CD4-positive, alpha-beta T cell (primary cell): ENCODE results near the gene SPRYD4. TPM values are rescaled to one million over a fixed set of nuclear protein-coding genes. Genes with fewer than 3 reads are reported as not detected.
"Not testable (repeated sequence)": the region's sequence is repeated elsewhere in the genome, so short reads cannot be mapped to it uniquely, and the experiment has no call there.

Experiments used
- ATAC-seq: fragments of 200-7000 bp; cut with Tn5 transposase; one replicate; pipeline ENCODE4 v1.10.0; 2022; ENCODE audit warnings: mild to moderate bottlenecking; ENCODE audit not compliant: poor library complexity
- CTCF ChIA-PET: fragments of 350-600 bp; sonication (Branson Sonifier 250); formaldehyde crosslinking; loops from one replicate; lab custom pipeline; 2021; ENCODE audit warnings: antibody characterized with exemption, inconsistent platforms; lab: Charles Lee
- POLR2A ChIA-PET: fragments of 350-600 bp; sonication (Branson Sonifier 250); formaldehyde crosslinking; loops from one replicate; lab custom pipeline; 2021; ENCODE audit warnings: antibody characterized with exemption, inconsistent platforms; lab: Charles Lee
- DNase-seq, 14 experiments: peaks; one replicate each; pipeline ENCODE4 v3.0.0-alpha.2; 2013 to 2020; ENCODE audit warnings: mixed read lengths in 2 of 14
- H3K27ac ChIP-seq, 2 donors: one replicate each; pipeline versions ENCODE4 v1.5.1 to v1.7.0; 2013; ENCODE audit warnings: low read length in 2 of 2, low read depth in 1 of 2, mild to moderate bottlenecking in 1 of 2
- H3K27me3 ChIP-seq, 2 experiments: 1 replicate in 1 of 2; 2 replicates in 1 of 2; pipeline versions ENCODE4 v1.6.1 to v1.7.0; 2013; ENCODE audit warnings: low read length in 2 of 2, control low read depth in 1 of 2, mild to moderate bottlenecking in 1 of 2, moderate library complexity in 1 of 2; ENCODE audit not compliant: insufficient read depth in 2 of 2, control insufficient read depth in 1 of 2
- H3K36me3 ChIP-seq: one replicate; pipeline ENCODE4 v1.6.1; 2013; ENCODE audit warnings: low read length, control low read depth; ENCODE audit not compliant: insufficient read depth
- H3K4me1 ChIP-seq: one replicate; pipeline ENCODE4 v1.6.1; 2013; ENCODE audit warnings: low read length, control low read depth; ENCODE audit not compliant: insufficient read depth
- H3K4me3 ChIP-seq: one replicate; pipeline ENCODE4 v1.5.1; 2013; ENCODE audit warnings: mild to moderate bottlenecking, low read length, moderate library complexity
- H3K9me3 ChIP-seq, 2 experiments: 1 replicate in 1 of 2; 2 replicates in 1 of 2; pipeline versions ENCODE4 v1.6.1 to v1.7.0; 2013; ENCODE audit warnings: low read length in 2 of 2, mild to moderate bottlenecking in 2 of 2, control low read depth in 1 of 2, moderate library complexity in 1 of 2; ENCODE audit not compliant: control insufficient read depth in 1 of 2, insufficient read depth in 1 of 2
- H3K27ac Mint-ChIP-seq: one replicate; pipeline ENCODE4 v1.8.0; 2020; ENCODE audit warnings: mixed read lengths
- H3K27me3 Mint-ChIP-seq: one replicate; pipeline ENCODE4 v1.8.0; 2021; ENCODE audit warnings: mixed read lengths
- H3K36me3 Mint-ChIP-seq: one replicate; pipeline ENCODE4 v1.8.0; 2021; ENCODE audit warnings: low read depth, mixed read lengths
- H3K4me1 Mint-ChIP-seq: one replicate; pipeline ENCODE4 v1.8.0; 2021; ENCODE audit warnings: low read depth, mixed read lengths
- H3K4me3 Mint-ChIP-seq: one replicate; pipeline ENCODE4 v1.8.0; 2020; ENCODE audit warnings: mild to moderate bottlenecking, mixed read lengths
- H3K9me3 Mint-ChIP-seq: one replicate; pipeline ENCODE4 v1.8.0; 2020; ENCODE audit warnings: mixed read lengths
- CTCF ChIP-seq: fragments of 200-600 bp; IDR thresholded peaks from one replicate; pipeline ENCODE4 v1.8.0; 2022; ENCODE audit warnings: antibody characterized with exemption, mild to moderate bottlenecking
- intact Hi-C, 2 experiments: fragments of 100-400 bp; cut with DNase I in 1 of 2; cut with micrococcal nuclease in 1 of 2; formaldehyde crosslinking; loops; one replicate each; pipeline versions ENCODE4 v1.15.1 to v1.9.0; 2023 to 2025; cut with DNase I, micrococcal nuclease
- total RNA-seq, 174 experiments: library from RNA in 2 of 174; stranded (reverse) in 2 of 174; gene quantifications; one replicate each; pipeline ENCODE4 v1.2.3 and lab custom pipeline; 2021 to 2026

Gene SPRYD4
- total RNA-seq, 2 experiments from 2014 or later = 7.4 to 7.9 TPM

DNA sequence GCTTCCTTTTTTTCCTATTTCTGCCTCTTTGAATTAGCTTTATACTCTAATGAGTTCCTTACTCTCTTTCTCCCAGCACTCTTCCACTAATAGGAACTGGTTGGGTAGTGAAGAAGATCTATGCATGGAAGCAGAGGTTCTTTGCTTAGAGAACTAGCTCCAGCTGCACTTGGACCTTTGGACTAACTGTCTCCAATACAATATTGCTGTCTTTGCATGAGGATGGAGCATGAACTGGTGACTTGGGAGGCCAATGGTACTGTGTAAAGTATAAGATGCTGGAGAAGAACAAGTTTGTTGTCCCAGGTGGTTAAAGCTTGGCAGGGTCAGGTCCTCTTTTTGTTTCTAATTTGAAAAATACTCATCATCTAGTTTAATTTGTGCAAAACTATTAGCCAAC lies 22.0 kb downstream of the SPRYD4 start:
- Mint-ChIP-seq H3K4me3 (no peak overlapping the region), H3K4me1 (peaks cover 19% of the 10 kb centered on the region), H3K27ac (no peak overlapping the region), H3K27me3 (peaks cover 27% of the 10 kb centered on the region), H3K9me3 (no peaks in the 10 kb centered on the region), H3K36me3 (no peaks in the 10 kb centered on the region)
- Histone ChIP-seq H3K36me3 (no peaks in the 10 kb centered on the region), H3K27me3 (peaks cover 0 to 6% of the 10 kb centered on the region in 2 experiments), H3K4me3 (no peak overlapping the region), H3K9me3 (peaks cover 0 to 20% of the 10 kb centered on the region in 2 experiments), H3K27ac (no peak overlapping the region), H3K4me1 (peaks cover 21% of the 10 kb centered on the region)
- TF ChIP-seq CTCF = no peak
- no peak for DNase-seq
- ATAC-seq = no peak
- CTCF ChIA-PET = interaction anchor here (0.6 kb wide), 1 partner anchor 267 kb away, joined by 3 read pairs; no protein-coding TSS in a partner anchor
- intact Hi-C loops = no loop called here
- POLR2A ChIA-PET = no interaction called here

DNA sequence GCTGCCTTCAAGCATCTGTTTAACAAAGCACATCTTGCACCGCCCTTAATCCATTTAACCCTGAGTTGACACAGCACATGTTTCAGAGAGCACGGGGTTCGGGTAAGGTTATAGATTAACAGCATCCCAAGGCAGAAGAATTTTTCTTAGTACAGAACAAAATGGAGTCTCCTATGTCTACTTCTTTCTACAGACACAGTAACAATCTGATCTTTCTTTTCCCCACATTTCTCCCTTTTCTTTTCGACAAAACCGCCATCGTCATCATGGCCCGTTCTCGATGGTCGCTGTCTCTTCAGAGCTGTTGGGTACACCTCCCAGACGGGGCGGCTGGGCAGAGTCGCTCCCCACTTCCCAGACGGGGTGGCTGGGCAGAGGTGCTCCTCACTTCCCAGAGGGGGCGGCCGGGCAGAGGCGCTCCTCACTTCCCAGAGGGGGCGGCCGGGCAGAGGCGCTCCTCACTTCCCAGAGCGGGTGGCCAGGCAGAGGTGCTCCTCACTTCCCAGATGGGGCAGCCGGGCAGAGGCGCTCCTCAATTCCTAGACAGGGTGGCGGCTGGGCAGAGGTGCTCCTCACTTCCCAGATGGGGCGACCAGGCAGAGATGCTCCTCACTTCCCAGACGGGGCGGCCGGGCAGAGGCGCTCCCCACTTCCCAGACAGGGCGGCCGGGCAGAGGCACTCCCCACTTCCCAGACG lies 25.2 kb downstream of the SPRYD4 start:
- H3K27ac Mint-ChIP-seq, H3K27ac ChIP-seq, H3K27me3 ChIP-seq, H3K4me1 ChIP-seq, H3K4me1 Mint-ChIP-seq, H3K36me3 ChIP-seq, DNase-seq, CTCF ChIA-PET, H3K9me3 Mint-ChIP-seq, H3K4me3 Mint-ChIP-seq, ATAC-seq, intact Hi-C loops, H3K36me3 Mint-ChIP-seq, POLR2A ChIA-PET, H3K4me3 ChIP-seq: not testable (repeated sequence)
- peaks cover 23% of the 10 kb centered on the region for H3K27me3 Mint-ChIP-seq
- H3K9me3 ChIP-seq = peaks cover 0 to 16% of the 10 kb centered on the region in 2 experiments

GRCh38 chr12:56494106-56494415 lies 25.7 kb downstream of the SPRYD4 start:
- H3K27me3 Mint-ChIP-seq = peaks cover 23% of the 10 kb centered on the region
- H3K4me1 Mint-ChIP-seq, H3K4me3 Mint-ChIP-seq, H3K4me3 ChIP-seq, POLR2A ChIA-PET, H3K4me1 ChIP-seq, H3K9me3 Mint-ChIP-seq, intact Hi-C loops, CTCF ChIA-PET, ATAC-seq, H3K27ac ChIP-seq, H3K27me3 ChIP-seq, DNase-seq, H3K36me3 ChIP-seq, H3K27ac Mint-ChIP-seq, H3K36me3 Mint-ChIP-seq: not testable (repeated sequence)
- H3K9me3 ChIP-seq = peaks cover 0 to 13% of the 10 kb centered on the region in 2 experiments

GRCh38 chr12:56494481-56494880 lies 26.1 kb downstream of the SPRYD4 start:
- POLR2A ChIA-PET, CTCF ChIA-PET, H3K4me1 ChIP-seq, H3K4me3 Mint-ChIP-seq, H3K4me1 Mint-ChIP-seq, ATAC-seq, H3K27me3 ChIP-seq, intact Hi-C loops, H3K36me3 Mint-ChIP-seq, H3K4me3 ChIP-seq, H3K27ac Mint-ChIP-seq, H3K27ac ChIP-seq, H3K9me3 Mint-ChIP-seq, DNase-seq, H3K36me3 ChIP-seq: not testable (repeated sequence)
- H3K9me3 ChIP-seq = peaks cover 0 to 13% of the 10 kb centered on the region in 2 experiments
- peaks cover 23% of the 10 kb centered on the region for H3K27me3 Mint-ChIP-seq
